ENCODE results near the gene RAI1. TPM values are rescaled to one million over a fixed set of nuclear protein-coding genes. Genes with fewer than 3 reads are reported as not detected.
"Not testable (repeated sequence)": the region's sequence is repeated elsewhere in the genome, so short reads cannot be mapped to it uniquely, and the experiment has no call there.

Gene RAI1
- total RNA-seq, 1 donor from 2014 or later, result 33.5 TPM

DNA sequence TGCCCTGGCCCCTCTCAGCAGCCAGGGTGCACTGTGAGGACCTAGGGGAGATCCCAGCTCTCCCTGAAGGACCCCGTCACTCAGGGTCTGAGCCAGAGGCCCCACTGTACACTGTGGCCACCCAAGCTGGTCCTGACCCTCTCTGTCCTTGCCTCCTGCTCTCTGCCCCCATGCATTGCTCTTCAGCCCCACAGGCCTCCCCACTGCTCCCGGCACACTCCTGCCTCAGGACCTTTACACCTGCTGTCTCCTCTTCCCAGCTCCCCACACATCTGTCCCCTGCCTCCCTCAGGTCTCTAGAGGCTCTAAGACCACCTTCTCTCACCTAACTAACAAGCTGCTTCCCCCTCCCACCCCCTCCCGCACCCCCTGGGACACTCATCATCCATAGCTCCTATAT is 12.9 kb upstream of the RAI1 start:
- Mint-ChIP-seq H3K27ac (no peak overlapping the region), H3K36me3 (ENCODE audit: low read depth) (no peaks in the 10 kb centered on the region), H3K4me1 (ENCODE audit: low read depth) (peaks cover 18% of the 10 kb centered on the region), H3K9me3 (no peaks in the 10 kb centered on the region), H3K27me3 (ENCODE audit: low read depth) (peaks cover 9% of the 10 kb centered on the region), H3K4me3 (ENCODE audit: low read depth) (no peak overlapping the region)
- intact Hi-C loops (cut with micrococcal nuclease), result no loop called here
- DNase-seq (ENCODE audit: low spot score), result no peak

GRCh38 chr17:17668775-17669579 is 12.3 kb upstream of the RAI1 start:
- Mint-ChIP-seq H3K4me1 (ENCODE audit: low read depth) (peaks cover 12% of the 10 kb centered on the region), H3K27me3 (ENCODE audit: low read depth) (peaks cover 11% of the 10 kb centered on the region), H3K27ac (no peak overlapping the region), H3K9me3 (no peaks in the 10 kb centered on the region), H3K36me3 (ENCODE audit: low read depth) (no peaks in the 10 kb centered on the region), H3K4me3 (ENCODE audit: low read depth) (no peak overlapping the region)
- intact Hi-C loops (cut with micrococcal nuclease), result no loop called here
- DNase-seq (ENCODE audit: low spot score), result no peak

DNA sequence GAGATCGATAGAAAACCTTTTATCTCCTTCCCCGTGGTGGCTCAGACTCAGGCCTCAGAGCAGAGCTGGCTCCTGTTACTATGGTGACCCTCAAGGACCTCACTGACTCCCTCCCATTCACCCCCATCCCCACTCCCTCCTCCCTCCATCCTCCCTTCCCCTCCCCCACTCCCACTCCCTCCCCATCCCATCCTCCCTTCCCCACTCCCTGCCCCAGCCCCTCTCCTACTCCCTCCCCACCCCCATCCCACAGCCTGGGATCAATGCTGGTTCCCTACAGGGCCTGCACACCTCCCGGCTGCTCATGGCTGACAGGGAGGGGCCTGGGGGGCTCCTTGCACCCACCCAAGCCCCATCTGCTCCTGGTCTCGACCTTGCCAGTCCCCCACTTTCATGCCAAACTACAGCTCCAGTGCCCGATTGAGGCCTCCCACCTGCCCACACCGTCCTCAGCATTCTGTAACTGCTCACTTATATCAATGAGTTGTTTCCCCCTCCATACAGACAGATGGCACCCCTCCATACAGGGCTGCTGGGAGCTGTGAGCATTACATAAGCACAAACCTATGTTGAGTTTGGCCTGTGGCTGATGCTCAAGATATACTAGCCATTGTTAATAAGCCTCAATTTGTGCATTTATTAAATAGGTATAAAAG is 11.6 kb upstream of the RAI1 start:
- H3K4me3 Mint-ChIP-seq (ENCODE audit: low read depth), result no peak overlapping the region
- H3K27ac Mint-ChIP-seq, result no peak overlapping the region
- DNase-seq (ENCODE audit: low spot score), result no peak
- no peaks in the 10 kb centered on the region for H3K9me3 Mint-ChIP-seq
- H3K27me3 Mint-ChIP-seq (ENCODE audit: low read depth), result peaks cover 12% of the 10 kb centered on the region
- intact Hi-C loops (cut with micrococcal nuclease), result no loop called here
- no peaks in the 10 kb centered on the region for H3K36me3 Mint-ChIP-seq (ENCODE audit: low read depth)
- H3K4me1 Mint-ChIP-seq (ENCODE audit: low read depth), result peaks cover 12% of the 10 kb centered on the region

DNA sequence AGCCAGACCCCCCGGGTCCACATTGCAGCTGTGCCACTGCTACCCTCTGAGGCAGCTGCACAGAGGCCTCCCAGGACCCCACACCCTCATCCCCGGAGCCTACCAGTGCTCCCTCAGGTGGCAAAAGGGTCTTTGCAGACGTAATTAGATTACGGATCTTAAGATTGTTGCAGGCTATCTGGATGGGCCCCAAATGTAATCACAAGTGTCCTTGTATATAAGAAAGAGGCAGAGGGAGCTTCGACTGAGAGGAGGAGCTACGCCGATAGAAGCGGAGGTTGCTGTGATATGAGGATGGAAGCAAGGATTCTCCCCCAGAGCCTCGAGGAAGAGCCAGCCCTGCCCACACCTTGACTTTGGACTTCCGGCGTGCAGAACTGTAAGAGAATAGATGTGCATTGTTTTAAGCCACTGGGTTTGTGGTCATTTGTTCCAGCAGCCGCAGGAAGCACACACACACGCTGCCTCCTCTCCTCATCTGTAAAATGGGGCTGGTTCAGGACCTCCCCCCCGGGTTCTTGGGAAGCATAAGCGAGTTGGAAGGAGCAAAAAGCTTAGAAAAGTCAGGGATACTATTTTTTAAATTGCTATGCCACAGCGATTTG is 10.5 kb upstream of the RAI1 start:
- DNase-seq (ENCODE audit: low spot score), result no peak
- Mint-ChIP-seq H3K4me3 (ENCODE audit: low read depth) (no peak overlapping the region), H3K27me3 (ENCODE audit: low read depth) (peaks cover 11% of the 10 kb centered on the region), H3K4me1 (ENCODE audit: low read depth) (peaks cover 17% of the 10 kb centered on the region), H3K27ac (no peak overlapping the region), H3K36me3 (ENCODE audit: low read depth) (no peaks in the 10 kb centered on the region), H3K9me3 (no peaks in the 10 kb centered on the region)
- intact Hi-C loops (cut with micrococcal nuclease), result no loop called here

DNA sequence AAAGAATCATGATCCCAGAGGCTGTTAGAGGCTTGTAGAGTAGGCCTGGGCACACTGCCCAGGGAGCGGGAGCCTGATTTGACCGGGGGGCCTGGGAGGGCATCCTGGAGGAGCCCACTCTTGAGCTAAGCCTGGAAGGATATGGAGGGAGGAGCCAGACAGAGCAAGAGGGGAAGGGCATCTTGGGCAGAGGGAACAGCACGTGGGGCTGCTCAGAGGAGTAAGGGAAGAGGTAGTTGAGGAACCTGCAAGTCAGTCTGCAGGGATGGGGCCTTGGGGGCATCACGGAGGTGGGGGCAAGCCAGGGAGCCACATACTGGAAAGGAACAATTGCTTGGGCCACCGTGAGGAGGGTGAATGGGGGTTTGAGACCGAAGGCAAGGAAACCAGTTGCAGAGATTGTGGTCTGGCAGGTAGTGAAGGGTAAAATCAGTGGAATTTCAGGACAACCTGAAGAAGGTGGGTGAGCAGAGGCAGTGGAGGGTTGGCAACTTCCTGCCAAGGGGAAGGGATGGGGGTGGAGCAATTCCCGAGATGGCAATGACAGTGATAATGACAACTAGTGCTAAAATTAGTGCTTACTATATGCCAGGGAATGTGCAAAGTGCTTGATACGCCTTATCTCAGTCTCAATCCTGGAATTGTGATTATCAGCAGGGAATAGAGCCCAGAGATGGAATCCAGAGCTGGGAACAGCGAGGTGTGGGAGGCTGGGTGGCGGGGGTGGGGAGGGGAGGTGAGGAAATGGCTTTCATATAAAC is 9.7 kb upstream of the RAI1 start:
- no peaks in the 10 kb centered on the region for H3K9me3 Mint-ChIP-seq
- DNase-seq (ENCODE audit: low spot score), result no peak
- no peaks in the 10 kb centered on the region for H3K36me3 Mint-ChIP-seq (ENCODE audit: low read depth)
- peaks cover 25% of the 10 kb centered on the region for H3K4me1 Mint-ChIP-seq (ENCODE audit: low read depth)
- H3K4me3 Mint-ChIP-seq (ENCODE audit: low read depth), result no peak overlapping the region
- H3K27ac Mint-ChIP-seq, result no peak overlapping the region
- peaks cover 11% of the 10 kb centered on the region for H3K27me3 Mint-ChIP-seq (ENCODE audit: low read depth)
- intact Hi-C loops (cut with micrococcal nuclease), result no loop called here

GRCh38 chr17:17672453-17673368 is 8.5 kb upstream of the RAI1 start:
- H3K27me3 Mint-ChIP-seq (ENCODE audit: low read depth), result peaks cover 11% of the 10 kb centered on the region
- intact Hi-C loops (cut with micrococcal nuclease), result no loop called here
- H3K4me3 Mint-ChIP-seq (ENCODE audit: low read depth), result no peak overlapping the region
- no peak for DNase-seq (ENCODE audit: low spot score)
- peaks cover 26% of the 10 kb centered on the region for H3K4me1 Mint-ChIP-seq (ENCODE audit: low read depth)
- H3K9me3 Mint-ChIP-seq, result no peaks in the 10 kb centered on the region
- no peak overlapping the region for H3K27ac Mint-ChIP-seq
- no peaks in the 10 kb centered on the region for H3K36me3 Mint-ChIP-seq (ENCODE audit: low read depth)

- Mint-ChIP-seq H3K36me3 (ENCODE audit: low read depth) (no peaks in the 10 kb centered on the region), H3K27me3 (ENCODE audit: low read depth) (peaks cover 19% of the 10 kb centered on the region), H3K4me1 (ENCODE audit: low read depth) (peaks cover 24% of the 10 kb centered on the region), H3K9me3 (no peaks in the 10 kb centered on the region), H3K4me3 (ENCODE audit: low read depth) (no peak overlapping the region), H3K27ac (no peak overlapping the region)
- intact Hi-C loops (cut with micrococcal nuclease), result no loop called here
- no peak for DNase-seq (ENCODE audit: low spot score)
These were observed 5.8 kb upstream of the RAI1 start for GRCh38 chr17:17675416-17675815.

DNA sequence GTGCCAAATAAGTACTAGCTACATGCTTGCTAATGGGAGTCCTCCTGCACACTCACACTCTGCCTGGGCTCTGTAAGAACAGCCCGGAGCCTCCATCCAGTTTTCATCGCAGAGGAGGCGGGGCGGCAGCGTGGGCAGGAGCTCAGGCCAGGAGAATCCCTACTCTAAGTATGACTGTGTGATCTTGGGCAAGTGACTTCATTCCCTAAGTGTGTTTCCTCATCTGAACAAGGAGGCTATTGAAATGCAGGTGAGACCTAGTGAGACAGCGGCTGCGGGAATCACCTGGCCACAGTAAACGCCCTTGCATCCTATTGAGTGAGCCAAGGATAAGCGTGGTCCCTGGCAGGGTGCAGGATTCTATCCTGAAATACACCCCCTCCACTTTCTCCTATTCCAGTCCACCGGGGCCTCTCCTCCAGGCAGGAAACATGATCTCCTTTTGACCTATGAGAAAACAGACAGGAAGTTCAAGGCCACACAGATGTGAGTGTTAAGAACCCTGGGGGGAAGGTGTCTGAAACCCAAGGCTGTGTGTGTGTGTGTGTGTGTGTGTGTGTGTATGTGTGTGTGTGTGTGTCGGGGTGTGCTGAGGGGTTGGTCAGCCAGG is 5.2 kb upstream of the RAI1 start:
- intact Hi-C loops (cut with micrococcal nuclease), result no loop called here
- Mint-ChIP-seq H3K4me1 (ENCODE audit: low read depth) (peaks cover 26% of the 10 kb centered on the region), H3K27ac (no peak overlapping the region), H3K27me3 (ENCODE audit: low read depth) (peaks cover 22% of the 10 kb centered on the region), H3K4me3 (ENCODE audit: low read depth) (no peak overlapping the region), H3K36me3 (ENCODE audit: low read depth) (no peaks in the 10 kb centered on the region), H3K9me3 (no peaks in the 10 kb centered on the region)
- DNase-seq (ENCODE audit: low spot score), result peak; percentile 25

DNA sequence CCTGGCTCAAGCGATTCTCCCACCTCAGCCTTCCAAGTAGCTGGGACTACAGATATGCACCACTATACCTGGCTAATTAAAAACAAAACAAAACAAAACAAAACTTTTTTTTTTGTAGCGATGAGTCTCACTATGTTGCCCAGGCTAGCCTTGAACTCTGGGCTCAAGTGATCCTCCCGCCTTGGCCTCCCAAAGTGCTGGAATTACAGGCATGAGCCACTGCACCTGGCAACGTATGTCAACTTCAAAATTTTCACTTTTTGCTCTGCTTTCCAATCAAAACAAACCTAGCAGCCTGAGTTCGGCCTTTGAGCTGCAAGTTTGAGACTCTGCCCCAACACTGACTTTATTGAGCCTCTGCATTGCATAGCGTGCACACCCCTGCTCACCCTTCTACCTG is 4.5 kb upstream of the RAI1 start:
- no peak overlapping the region for H3K4me3 Mint-ChIP-seq (ENCODE audit: low read depth)
- intact Hi-C loops (cut with micrococcal nuclease), result no loop called here
- peaks cover 26% of the 10 kb centered on the region for H3K4me1 Mint-ChIP-seq (ENCODE audit: low read depth)
- DNase-seq (ENCODE audit: low spot score), result no peak
- H3K36me3 Mint-ChIP-seq (ENCODE audit: low read depth), result no peaks in the 10 kb centered on the region
- no peak overlapping the region for H3K27ac Mint-ChIP-seq
- H3K9me3 Mint-ChIP-seq, result no peaks in the 10 kb centered on the region
- H3K27me3 Mint-ChIP-seq (ENCODE audit: low read depth), result peaks cover 22% of the 10 kb centered on the region

DNA sequence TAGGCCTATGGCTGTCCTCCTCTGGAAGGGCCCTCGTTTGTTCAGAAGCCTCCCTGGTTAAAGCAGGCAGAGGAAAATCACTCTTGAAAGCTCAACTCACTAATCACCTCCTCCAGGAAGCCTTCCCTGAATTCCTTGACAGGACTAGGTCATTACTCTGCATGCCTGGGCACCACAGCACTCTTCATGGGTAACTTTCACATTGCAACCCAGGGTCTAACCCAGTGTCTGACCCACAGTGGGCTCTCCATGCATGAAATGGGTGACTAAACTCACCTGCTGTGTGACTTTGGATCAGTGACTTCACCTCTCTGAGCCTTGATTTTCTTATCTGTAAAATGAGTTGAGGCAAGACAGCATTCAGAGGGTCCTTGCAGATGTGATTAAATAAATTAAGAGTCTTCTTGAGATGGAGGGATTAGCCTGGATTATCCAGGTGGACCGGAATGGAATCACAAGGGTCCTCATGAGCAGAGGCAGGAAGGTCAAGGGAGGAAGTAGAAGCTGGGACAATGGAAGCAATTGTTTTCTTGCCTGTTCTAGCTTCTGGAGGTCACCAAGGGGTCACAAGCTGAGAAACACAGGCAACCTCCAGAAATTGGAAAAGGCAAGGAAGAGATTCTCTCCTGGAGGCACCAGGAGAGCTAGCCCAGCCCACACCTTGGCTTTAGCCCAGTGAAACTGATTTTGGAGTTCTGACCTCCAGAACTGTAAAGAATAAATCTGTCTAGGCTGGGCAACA is 3.8 kb upstream of the RAI1 start:
- Mint-ChIP-seq H3K4me1 (ENCODE audit: low read depth) (peaks cover 24% of the 10 kb centered on the region), H3K27ac (no peak overlapping the region), H3K27me3 (ENCODE audit: low read depth) (peaks cover 22% of the 10 kb centered on the region), H3K9me3 (no peaks in the 10 kb centered on the region), H3K36me3 (ENCODE audit: low read depth) (no peaks in the 10 kb centered on the region), H3K4me3 (ENCODE audit: low read depth) (no peak overlapping the region)
- intact Hi-C loops (cut with micrococcal nuclease), result no loop called here
- no peak for DNase-seq (ENCODE audit: low spot score)

- Mint-ChIP-seq H3K27me3 (ENCODE audit: low read depth) (peaks cover 20% of the 10 kb centered on the region), H3K4me1 (ENCODE audit: low read depth) (peaks cover 18% of the 10 kb centered on the region)
- intact Hi-C loops (cut with micrococcal nuclease); DNase-seq (ENCODE audit: low spot score); H3K9me3 Mint-ChIP-seq; H3K36me3 Mint-ChIP-seq (ENCODE audit: low read depth); H3K27ac Mint-ChIP-seq; H3K4me3 Mint-ChIP-seq (ENCODE audit: low read depth): not testable (repeated sequence)
These were observed 3.1 kb upstream of the RAI1 start for GRCh38 chr17:17678063-17678699.
